ENCODE data around the gene ARHGAP24.

Gene ARHGAP24

GRCh38 chr4:85557016-85557901, 82.3 kb downstream of the ARHGAP24 start:
- Mint-ChIP-seq H3K4me1 (peaks cover 48 to 49% of the 10 kb centered on the region in 2 donors), H3K4me3 (peak overlapping the region; percentile 17 to 42)

GRCh38 chr4:85565761-85566480, 91.0 kb downstream of the ARHGAP24 start:
- ATAC-seq (replicated peaks) (peak in 1 of 2 donors; percentile 17), DNase-seq (no peak)
- Mint-ChIP-seq H3K27ac (no peak overlapping the region), H3K36me3 (peaks cover 0 to 34% of the 10 kb centered on the region in 2 donors), H3K4me3 (no peak overlapping the region), H3K27me3 (no peaks in the 10 kb centered on the region), H3K4me1 (peaks cover 16 to 34% of the 10 kb centered on the region in 2 donors), H3K9me3 (peaks cover 4 to 14% of the 10 kb centered on the region in 2 donors)

More at GRCh38 chr4:85557016-85557901, 82.3 kb downstream of the ARHGAP24 start:
- Mint-ChIP-seq H3K9me3 (peaks cover 12 to 20% of the 10 kb centered on the region in 2 donors), H3K27ac (peak overlapping the region; percentile 98), H3K27me3 (no peaks in the 10 kb centered on the region), H3K36me3 (peaks cover 13 to 47% of the 10 kb centered on the region in 2 donors)
- DNase-seq (peak; percentile 90), ATAC-seq (replicated peaks) (peak; percentile 91 to 97)

GRCh38 chr4:85569730-85570299, 94.9 kb downstream of the ARHGAP24 start:
- Mint-ChIP-seq H3K36me3 (peaks cover 0 to 21% of the 10 kb centered on the region in 2 donors), H3K4me1 (peaks cover 14 to 20% of the 10 kb centered on the region in 2 donors), H3K27me3 (no peaks in the 10 kb centered on the region), H3K9me3 (no peaks in the 10 kb centered on the region), H3K27ac (peak overlapping the region; percentile 96), H3K4me3 (peak overlapping the region; percentile 47 to 76)
- DNase-seq (no peak), ATAC-seq (replicated peaks) (peak; percentile 44 to 60)

DNA sequence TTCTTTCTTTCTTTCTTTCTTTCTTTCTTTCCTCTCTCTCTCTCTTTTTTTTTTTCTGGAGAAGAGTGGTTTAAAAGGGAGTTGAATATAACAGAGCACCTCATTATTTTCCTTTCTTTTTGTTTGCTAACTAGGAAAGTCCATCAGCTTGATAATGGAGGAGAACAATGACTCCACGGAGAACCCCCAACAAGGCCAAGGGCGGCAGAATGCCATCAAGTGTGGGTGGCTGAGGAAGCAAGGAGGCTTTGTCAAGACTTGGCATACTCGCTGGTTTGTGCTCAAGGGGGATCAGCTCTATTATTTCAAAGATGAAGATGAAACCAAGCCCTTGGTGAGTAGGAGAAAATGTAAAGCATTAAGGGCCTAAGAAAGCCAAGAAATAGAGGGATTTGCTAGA, 95.4 kb downstream of the ARHGAP24 start:
- no peak for ATAC-seq (replicated peaks)
- Mint-ChIP-seq H3K4me3 (peak overlapping the region; percentile 47 to 76), H3K27me3 (no peaks in the 10 kb centered on the region)

DNA sequence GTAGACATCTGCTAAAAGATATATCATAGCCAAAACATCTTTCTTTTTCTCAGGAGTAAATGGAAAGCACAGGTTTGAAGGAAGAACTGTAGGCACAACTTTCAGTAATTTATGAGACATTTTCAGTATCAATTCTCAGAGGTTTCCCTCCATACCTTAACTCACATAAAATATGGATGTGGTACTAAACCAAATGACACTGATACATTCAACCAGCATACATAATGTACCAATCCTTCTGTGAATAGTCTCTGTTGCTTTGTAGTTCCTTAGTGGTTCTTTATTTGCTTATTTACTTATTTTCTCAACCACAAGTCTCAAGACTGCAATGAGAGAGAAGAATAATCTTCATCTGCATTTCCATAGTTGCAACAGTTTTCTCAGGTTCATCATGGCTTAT, 96.1 kb downstream of the ARHGAP24 start:
- Mint-ChIP-seq H3K27ac (no peak overlapping the region), H3K9me3 (no peaks in the 10 kb centered on the region), H3K36me3 (peaks cover 0 to 21% of the 10 kb centered on the region in 2 donors), H3K4me1 (peaks cover 14 to 20% of the 10 kb centered on the region in 2 donors), H3K4me3 (no peak overlapping the region), H3K27me3 (no peaks in the 10 kb centered on the region)
- DNase-seq (no peak), ATAC-seq (replicated peaks) (no peak)

More for the DNA sequence above, 95.4 kb downstream of the ARHGAP24 start:
- Mint-ChIP-seq H3K27ac (peak overlapping the region; percentile 96), H3K4me1 (peaks cover 14 to 20% of the 10 kb centered on the region in 2 donors), H3K36me3 (peaks cover 0 to 21% of the 10 kb centered on the region in 2 donors), H3K9me3 (no peaks in the 10 kb centered on the region)
- no peak for DNase-seq

- DNase-seq, result no peak
- Mint-ChIP-seq H3K27me3 (no peaks in the 10 kb centered on the region), H3K27ac (no peak overlapping the region), H3K4me1 (peaks cover 14 to 23% of the 10 kb centered on the region in 2 donors), H3K36me3 (peaks cover 0 to 27% of the 10 kb centered on the region in 2 donors), H3K9me3 (no peaks in the 10 kb centered on the region), H3K4me3 (no peak overlapping the region)
- no peak for ATAC-seq (replicated peaks)
Measured at GRCh38 chr4:85573270-85573669, 98.3 kb downstream of the ARHGAP24 start.

DNA sequence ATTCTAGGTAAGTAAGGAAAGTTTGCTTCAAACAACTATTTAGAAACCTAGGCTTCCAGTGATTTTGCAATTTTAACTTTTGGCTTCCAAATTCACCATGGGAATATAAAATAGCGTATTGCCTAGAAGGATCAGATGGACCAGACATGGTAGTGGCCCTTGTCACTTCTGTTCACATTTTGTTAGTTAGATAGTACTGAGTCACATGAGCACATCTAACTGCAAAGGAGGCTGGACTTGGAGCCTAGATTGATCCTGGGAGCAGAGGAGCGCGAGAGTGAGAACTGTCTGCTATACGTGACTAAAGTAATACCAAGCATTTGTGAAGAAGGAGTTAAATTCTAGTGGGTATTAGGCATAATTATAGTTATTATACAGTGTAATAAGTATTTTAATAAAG, 102.4 kb downstream of the ARHGAP24 start:
- Mint-ChIP-seq H3K36me3 (peaks cover 0 to 22% of the 10 kb centered on the region in 2 donors), H3K27ac (no peak overlapping the region), H3K4me3 (no peak overlapping the region), H3K27me3 (no peaks in the 10 kb centered on the region), H3K9me3 (no peaks in the 10 kb centered on the region), H3K4me1 (peaks cover 0 to 9% of the 10 kb centered on the region in 2 donors)
- DNase-seq (no peak), ATAC-seq (replicated peaks) (no peak)

- Mint-ChIP-seq H3K4me3 (no peak overlapping the region), H3K27ac (no peak overlapping the region), H3K9me3 (peaks cover 0 to under 1% of the 10 kb centered on the region in 2 donors), H3K36me3 (peaks cover 0 to 20% of the 10 kb centered on the region in 2 donors), H3K27me3 (no peaks in the 10 kb centered on the region), H3K4me1 (peaks cover 0 to 12% of the 10 kb centered on the region in 2 donors)
- no peak for DNase-seq
- no peak for ATAC-seq (replicated peaks)
Measured at GRCh38 chr4:85579942-85580341, 105.0 kb downstream of the ARHGAP24 start.

DNA sequence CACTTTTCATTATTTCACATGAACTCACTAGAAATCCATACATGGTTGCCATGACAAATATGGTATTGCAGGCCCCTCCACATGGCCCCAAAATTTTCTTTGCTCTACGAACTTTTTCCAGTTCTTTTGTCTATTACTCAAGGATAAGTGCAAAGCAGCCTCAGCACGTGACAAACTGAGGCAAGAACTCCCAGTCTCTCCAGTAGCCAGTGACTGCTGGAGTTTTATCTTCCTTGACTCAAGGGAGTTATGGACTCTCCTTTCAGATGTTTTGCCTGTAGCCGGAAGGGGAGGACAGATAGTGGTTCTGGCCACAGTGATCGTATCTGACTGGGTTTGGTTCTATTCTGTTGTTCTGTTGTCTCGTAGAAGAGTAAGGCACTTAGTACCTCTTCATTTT, 105.5 kb downstream of the ARHGAP24 start:
- Mint-ChIP-seq H3K27me3 (no peaks in the 10 kb centered on the region), H3K36me3 (peaks cover 0 to 23% of the 10 kb centered on the region in 2 donors), H3K9me3 (peaks cover 0 to 2% of the 10 kb centered on the region in 2 donors), H3K4me1 (peaks cover 0 to 15% of the 10 kb centered on the region in 2 donors), H3K4me3 (no peak overlapping the region), H3K27ac (no peak overlapping the region)
- DNase-seq (no peak), ATAC-seq (replicated peaks) (no peak)

DNA sequence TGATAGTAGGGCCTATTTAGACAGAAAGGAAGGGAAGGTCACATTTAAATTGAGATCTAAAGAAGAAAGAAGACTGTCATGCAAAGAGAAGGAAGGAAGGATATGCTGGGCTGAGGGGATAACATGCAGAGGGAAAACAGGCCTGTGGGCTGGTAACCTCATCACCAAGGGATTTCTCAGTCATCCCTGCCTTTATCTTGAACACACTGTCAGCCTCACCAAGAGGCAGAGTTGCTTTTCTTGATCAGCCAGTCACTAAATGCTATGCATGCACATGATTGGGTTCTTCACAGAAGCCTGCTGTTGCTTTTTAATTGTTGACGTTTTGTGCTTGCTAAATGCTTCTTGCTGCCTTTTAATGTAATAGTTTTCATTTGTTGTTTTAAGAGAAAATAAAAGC, 113.0 kb downstream of the ARHGAP24 start:
- H3K36me3 Mint-ChIP-seq, result peaks cover 4 to 30% of the 10 kb centered on the region in 2 donors

GRCh38 chr4:85591406-85592098, 116.6 kb downstream of the ARHGAP24 start:
- DNase-seq (no peak), ATAC-seq (replicated peaks) (no peak)
- Mint-ChIP-seq H3K9me3 (peaks cover 5 to 10% of the 10 kb centered on the region in 2 donors), H3K36me3 (peaks cover 2 to 35% of the 10 kb centered on the region in 2 donors), H3K4me3 (no peak overlapping the region), H3K4me1 (peaks cover 9 to 23% of the 10 kb centered on the region in 2 donors), H3K27me3 (no peaks in the 10 kb centered on the region), H3K27ac (no peak overlapping the region)

More for the DNA sequence above, 113.0 kb downstream of the ARHGAP24 start:
- Mint-ChIP-seq H3K27ac (no peak overlapping the region), H3K4me3 (no peak overlapping the region), H3K9me3 (peaks cover 7 to 9% of the 10 kb centered on the region in 2 donors), H3K27me3 (no peaks in the 10 kb centered on the region), H3K4me1 (peaks cover 0 to 15% of the 10 kb centered on the region in 2 donors)
- DNase-seq, result no peak
- ATAC-seq (replicated peaks), result no peak

GRCh38 chr4:85595098-85595775, 120.3 kb downstream of the ARHGAP24 start:
- Mint-ChIP-seq H3K9me3 (peaks cover 5 to 10% of the 10 kb centered on the region in 2 donors), H3K4me3 (no peak overlapping the region), H3K4me1 (peaks cover 12 to 25% of the 10 kb centered on the region in 2 donors)

More at GRCh38 chr4:85595098-85595775, 120.3 kb downstream of the ARHGAP24 start:
- DNase-seq, result no peak
- Mint-ChIP-seq H3K36me3 (peaks cover 2 to 42% of the 10 kb centered on the region in 2 donors), H3K27ac (no peak overlapping the region), H3K27me3 (no peaks in the 10 kb centered on the region)
- no peak for ATAC-seq (replicated peaks)
